HepG2 (cell line): ENCODE data around the gene NFIL3. TPM values are rescaled to one million over a fixed set of nuclear protein-coding genes. Genes with fewer than 3 reads are reported as not detected.

Source experiments
- CBX1 ChIP-seq: IDR thresholded peaks from one replicate; pipeline ENCODE4 v1.6.1; 2016; ENCODE audit warnings: antibody characterized with exemption, low read depth
- CHD2 ChIP-seq: IDR thresholded peaks from 2 replicates; pipeline ENCODE4 v1.6.1; 2011; ENCODE audit warnings: low read depth, low read length, improper control_type of control experiment
- HOXA9 ChIP-seq: sonication (generic); formaldehyde crosslinking; IDR thresholded peaks from 2 replicates; pipeline ENCODE4 v1.8.1; 2022; ENCODE audit warnings: missing genetic modification reagents, mild to moderate bottlenecking, moderate library complexity, borderline replicate concordance
- HOXD1 ChIP-seq: sonication (generic); formaldehyde crosslinking; IDR thresholded peaks from 2 replicates; pipeline ENCODE4 v1.5.0; 2020; ENCODE audit warnings: missing genetic modification reagents
- NFKB2 ChIP-seq: sonication (generic); formaldehyde crosslinking; IDR thresholded peaks from 2 replicates; pipeline ENCODE4 v1.4.0; 2020; ENCODE audit warnings: missing genetic modification reagents, borderline replicate concordance
- NPAS2 ChIP-seq: sonication (generic); formaldehyde crosslinking; IDR thresholded peaks from 2 replicates; pipeline ENCODE4 v1.8.0; 2022; ENCODE audit warnings: mild to moderate bottlenecking, missing genetic modification reagents, borderline replicate concordance
- SNRNP70 ChIP-seq: fragments of 200-400 bp; formaldehyde crosslinking; IDR thresholded peaks from 2 replicates; pipeline ENCODE4 v1.6.1; 2017; ENCODE audit warnings: mild to moderate bottlenecking, low read depth, low read length, moderate library complexity
- ZNF264 ChIP-seq: sonication (generic); formaldehyde crosslinking; IDR thresholded peaks from 2 replicates; pipeline ENCODE4 v1.4.0; 2020; ENCODE audit warnings: missing genetic modification reagents
- ZNF432 ChIP-seq: sonication (generic); formaldehyde crosslinking; IDR thresholded peaks from 2 replicates; pipeline ENCODE4 v1.5.0; 2020; ENCODE audit warnings: missing genetic modification reagents, mild to moderate bottlenecking, borderline replicate concordance
- ZNF589 ChIP-seq: sonication (generic); formaldehyde crosslinking; conservative IDR thresholded peaks from 2 replicates; pipeline ENCODE4 v1.8.0; 2022; ENCODE audit warnings: mild to moderate bottlenecking, moderate library complexity, missing genetic modification reagents
- polyA plus RNA-seq, 8 experiments: library from polyadenylated mRNA; depleted of rRNA in 3 of 8; stranded (reverse) in 7 of 8; unstranded in 1 of 8; fragments of >200 nt; fragmentation: Illumina TruSeq in 4 of 8; extraction: Trizol in 4 of 8; gene quantifications; 2 replicates each; pipeline versions ENCODE4 v1.2.1 to v1.2.3, GENCODE V29; 2011 to 2016; ENCODE audit warnings: low read depth in 4 of 8, missing spikeins in 1 of 8, mixed read lengths in 1 of 8; ENCODE audit not compliant: insufficient read depth in 1 of 8
- total RNA-seq, 5 experiments: library from RNA; depleted of rRNA; stranded (reverse); fragments of >200 nt; fragmentation: Illumina TruSeq; extraction: Trizol; gene quantifications; 2 replicates each; pipeline ENCODE4 v1.2.3, GENCODE V29; 2016; ENCODE audit warnings: low read depth in 1 of 5
- TF ChIP-seq, protein P1 (sequence below): sonication (generic); formaldehyde crosslinking; IDR thresholded peaks from 2 replicates; pipeline ENCODE4 v1.4.0; 2020; ENCODE audit warnings: mild to moderate bottlenecking, low read depth, missing genetic modification reagents
- TF ChIP-seq, protein P2 (sequence below): sonication (generic); formaldehyde crosslinking; IDR thresholded peaks from 2 replicates; pipeline ENCODE4 v1.4.0; 2020; ENCODE audit warnings: low read depth, mild to moderate bottlenecking, missing genetic modification reagents
- TF ChIP-seq, protein P3 (sequence below): sonication (generic); formaldehyde crosslinking; IDR thresholded peaks from 2 replicates; pipeline ENCODE4 v1.8.1; 2023; ENCODE audit warnings: mild to moderate bottlenecking, missing genetic modification reagents
- TF ChIP-seq, protein P4 (sequence below): sonication (generic); formaldehyde crosslinking; IDR thresholded peaks from 2 replicates; pipeline ENCODE4 v1.5.1; 2020; ENCODE audit warnings: mild to moderate bottlenecking, missing genetic modification reagents
- TF ChIP-seq, protein P5 (sequence below): sonication (generic); formaldehyde crosslinking; IDR thresholded peaks from 2 replicates; pipeline ENCODE4 v1.9.0; 2021; ENCODE audit warnings: mild to moderate bottlenecking, missing genetic modification reagents

NFIL3 gene
- total and polyA plus RNA-seq, 2 of the 13 experiments (the other 11 are each of a cell fraction or from before 2014, with no cell fraction given) = 46.6 to 54.2 TPM

DNA sequence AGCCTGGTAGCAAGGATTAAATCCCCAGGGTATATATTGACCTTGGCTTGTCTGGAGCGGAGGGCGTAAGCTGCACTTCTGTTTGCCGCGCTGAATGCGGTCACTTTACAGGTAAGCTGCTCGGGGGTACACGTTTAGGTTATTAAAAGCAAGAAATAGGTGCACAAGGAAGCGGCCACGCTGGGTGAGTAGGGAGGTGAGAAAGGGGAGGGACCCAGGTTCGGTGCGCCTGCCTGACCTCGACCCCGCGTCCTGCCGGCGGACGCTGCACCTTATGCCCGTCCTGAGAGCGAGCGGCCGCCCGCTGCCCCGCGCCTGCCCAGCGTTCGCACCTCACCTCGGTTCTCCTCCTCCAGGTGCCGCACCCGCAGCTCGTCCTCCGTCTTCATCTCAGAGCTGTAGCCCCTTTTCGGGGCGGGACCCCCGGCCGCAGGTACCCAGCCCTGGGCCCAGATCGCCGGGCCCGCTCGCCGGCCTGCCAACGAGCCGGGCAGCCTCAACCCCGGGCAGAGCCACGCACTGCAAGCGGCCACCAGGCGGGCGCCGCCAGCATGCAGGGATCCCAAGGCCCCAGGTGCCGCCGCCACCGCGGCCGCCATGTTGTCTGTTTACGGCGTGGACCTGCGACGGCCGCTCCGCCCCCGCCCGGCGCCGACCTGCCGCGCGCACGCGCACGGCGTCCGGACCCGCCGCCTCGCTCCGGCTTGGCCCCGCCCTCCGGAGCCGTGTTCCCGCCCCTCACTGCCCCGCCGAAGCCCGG, 62.2 kb downstream of the NFIL3 start, which contains the start of gene AUH (continued):
- TF ChIP-seq, protein P1, sequence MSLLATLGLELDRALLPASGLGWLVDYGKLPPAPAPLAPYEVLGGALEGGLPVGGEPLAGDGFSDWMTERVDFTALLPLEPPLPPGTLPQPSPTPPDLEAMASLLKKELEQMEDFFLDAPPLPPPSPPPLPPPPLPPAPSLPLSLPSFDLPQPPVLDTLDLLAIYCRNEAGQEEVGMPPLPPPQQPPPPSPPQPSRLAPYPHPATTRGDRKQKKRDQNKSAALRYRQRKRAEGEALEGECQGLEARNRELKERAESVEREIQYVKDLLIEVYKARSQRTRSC (CRISPR knock-in tag) = no peak
- TF ChIP-seq, protein P2, sequence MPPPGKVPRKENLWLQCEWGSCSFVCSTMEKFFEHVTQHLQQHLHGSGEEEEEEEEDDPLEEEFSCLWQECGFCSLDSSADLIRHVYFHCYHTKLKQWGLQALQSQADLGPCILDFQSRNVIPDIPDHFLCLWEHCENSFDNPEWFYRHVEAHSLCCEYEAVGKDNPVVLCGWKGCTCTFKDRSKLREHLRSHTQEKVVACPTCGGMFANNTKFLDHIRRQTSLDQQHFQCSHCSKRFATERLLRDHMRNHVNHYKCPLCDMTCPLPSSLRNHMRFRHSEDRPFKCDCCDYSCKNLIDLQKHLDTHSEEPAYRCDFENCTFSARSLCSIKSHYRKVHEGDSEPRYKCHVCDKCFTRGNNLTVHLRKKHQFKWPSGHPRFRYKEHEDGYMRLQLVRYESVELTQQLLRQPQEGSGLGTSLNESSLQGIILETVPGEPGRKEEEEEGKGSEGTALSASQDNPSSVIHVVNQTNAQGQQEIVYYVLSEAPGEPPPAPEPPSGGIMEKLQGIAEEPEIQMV (CRISPR knock-in tag) = peak; percentile 94
- TF ChIP-seq CBX1 (no peak), NFKB2 (peak; percentile 91), HOXA9 (CRISPR knock-in tag) (0 out of 2 replicates have a peak, but pooled peaks have one; percentile 43), NPAS2 (CRISPR knock-in tag) (no peak), SNRNP70 (no peak), ZNF589 (CRISPR knock-in tag) (no peak), CHD2 (no peak), ZNF264 (no peak), HOXD1 (CRISPR knock-in tag) (peak; percentile 57; the same call in 1 of the 2 replicates), ZNF432 (CRISPR knock-in tag) (no peak)
- TF ChIP-seq, protein P3, sequence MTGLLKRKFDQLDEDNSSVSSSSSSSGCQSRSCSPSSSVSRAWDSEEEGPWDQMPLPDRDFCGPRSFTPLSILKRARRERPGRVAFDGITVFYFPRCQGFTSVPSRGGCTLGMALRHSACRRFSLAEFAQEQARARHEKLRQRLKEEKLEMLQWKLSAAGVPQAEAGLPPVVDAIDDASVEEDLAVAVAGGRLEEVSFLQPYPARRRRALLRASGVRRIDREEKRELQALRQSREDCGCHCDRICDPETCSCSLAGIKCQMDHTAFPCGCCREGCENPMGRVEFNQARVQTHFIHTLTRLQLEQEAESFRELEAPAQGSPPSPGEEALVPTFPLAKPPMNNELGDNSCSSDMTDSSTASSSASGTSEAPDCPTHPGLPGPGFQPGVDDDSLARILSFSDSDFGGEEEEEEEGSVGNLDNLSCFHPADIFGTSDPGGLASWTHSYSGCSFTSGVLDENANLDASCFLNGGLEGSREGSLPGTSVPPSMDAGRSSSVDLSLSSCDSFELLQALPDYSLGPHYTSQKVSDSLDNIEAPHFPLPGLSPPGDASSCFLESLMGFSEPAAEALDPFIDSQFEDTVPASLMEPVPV (CRISPR knock-in tag) = peak; percentile 52; the same call in 1 of the 2 replicates
- TF ChIP-seq, protein P4, sequence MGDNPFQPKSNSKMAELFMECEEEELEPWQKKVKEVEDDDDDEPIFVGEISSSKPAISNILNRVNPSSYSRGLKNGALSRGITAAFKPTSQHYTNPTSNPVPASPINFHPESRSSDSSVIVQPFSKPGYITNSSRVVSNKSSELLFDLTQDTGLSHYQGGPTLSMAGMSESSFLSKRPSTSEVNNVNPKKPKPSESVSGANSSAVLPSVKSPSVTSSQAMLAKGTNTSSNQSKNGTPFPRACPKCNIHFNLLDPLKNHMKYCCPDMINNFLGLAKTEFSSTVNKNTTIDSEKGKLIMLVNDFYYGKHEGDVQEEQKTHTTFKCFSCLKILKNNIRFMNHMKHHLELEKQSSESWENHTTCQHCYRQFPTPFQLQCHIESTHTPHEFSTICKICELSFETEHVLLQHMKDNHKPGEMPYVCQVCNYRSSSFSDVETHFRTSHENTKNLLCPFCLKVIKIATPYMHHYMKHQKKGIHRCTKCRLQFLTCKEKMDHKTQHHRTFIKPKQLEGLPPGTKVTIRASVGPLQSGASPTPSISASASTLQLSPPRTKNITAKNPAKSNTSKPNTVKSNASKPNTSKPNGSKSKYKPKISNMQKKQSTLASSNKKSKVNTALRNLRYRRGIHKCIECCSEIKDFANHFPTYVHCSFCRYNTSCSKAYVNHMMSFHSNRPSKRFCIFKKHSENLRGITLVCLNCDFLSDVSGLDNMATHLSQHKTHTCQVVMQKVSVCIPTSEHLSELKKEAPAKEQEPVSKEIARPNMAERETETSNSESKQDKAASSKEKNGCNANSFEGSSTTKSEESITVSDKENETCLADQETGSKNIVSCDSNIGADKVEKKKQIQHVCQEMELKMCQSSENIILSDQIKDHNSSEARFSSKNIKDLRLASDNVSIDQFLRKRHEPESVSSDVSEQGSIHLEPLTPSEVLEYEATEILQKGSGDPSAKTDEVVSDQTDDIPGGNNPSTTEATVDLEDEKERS (CRISPR knock-in tag) = no peak
- TF ChIP-seq, protein P5, sequence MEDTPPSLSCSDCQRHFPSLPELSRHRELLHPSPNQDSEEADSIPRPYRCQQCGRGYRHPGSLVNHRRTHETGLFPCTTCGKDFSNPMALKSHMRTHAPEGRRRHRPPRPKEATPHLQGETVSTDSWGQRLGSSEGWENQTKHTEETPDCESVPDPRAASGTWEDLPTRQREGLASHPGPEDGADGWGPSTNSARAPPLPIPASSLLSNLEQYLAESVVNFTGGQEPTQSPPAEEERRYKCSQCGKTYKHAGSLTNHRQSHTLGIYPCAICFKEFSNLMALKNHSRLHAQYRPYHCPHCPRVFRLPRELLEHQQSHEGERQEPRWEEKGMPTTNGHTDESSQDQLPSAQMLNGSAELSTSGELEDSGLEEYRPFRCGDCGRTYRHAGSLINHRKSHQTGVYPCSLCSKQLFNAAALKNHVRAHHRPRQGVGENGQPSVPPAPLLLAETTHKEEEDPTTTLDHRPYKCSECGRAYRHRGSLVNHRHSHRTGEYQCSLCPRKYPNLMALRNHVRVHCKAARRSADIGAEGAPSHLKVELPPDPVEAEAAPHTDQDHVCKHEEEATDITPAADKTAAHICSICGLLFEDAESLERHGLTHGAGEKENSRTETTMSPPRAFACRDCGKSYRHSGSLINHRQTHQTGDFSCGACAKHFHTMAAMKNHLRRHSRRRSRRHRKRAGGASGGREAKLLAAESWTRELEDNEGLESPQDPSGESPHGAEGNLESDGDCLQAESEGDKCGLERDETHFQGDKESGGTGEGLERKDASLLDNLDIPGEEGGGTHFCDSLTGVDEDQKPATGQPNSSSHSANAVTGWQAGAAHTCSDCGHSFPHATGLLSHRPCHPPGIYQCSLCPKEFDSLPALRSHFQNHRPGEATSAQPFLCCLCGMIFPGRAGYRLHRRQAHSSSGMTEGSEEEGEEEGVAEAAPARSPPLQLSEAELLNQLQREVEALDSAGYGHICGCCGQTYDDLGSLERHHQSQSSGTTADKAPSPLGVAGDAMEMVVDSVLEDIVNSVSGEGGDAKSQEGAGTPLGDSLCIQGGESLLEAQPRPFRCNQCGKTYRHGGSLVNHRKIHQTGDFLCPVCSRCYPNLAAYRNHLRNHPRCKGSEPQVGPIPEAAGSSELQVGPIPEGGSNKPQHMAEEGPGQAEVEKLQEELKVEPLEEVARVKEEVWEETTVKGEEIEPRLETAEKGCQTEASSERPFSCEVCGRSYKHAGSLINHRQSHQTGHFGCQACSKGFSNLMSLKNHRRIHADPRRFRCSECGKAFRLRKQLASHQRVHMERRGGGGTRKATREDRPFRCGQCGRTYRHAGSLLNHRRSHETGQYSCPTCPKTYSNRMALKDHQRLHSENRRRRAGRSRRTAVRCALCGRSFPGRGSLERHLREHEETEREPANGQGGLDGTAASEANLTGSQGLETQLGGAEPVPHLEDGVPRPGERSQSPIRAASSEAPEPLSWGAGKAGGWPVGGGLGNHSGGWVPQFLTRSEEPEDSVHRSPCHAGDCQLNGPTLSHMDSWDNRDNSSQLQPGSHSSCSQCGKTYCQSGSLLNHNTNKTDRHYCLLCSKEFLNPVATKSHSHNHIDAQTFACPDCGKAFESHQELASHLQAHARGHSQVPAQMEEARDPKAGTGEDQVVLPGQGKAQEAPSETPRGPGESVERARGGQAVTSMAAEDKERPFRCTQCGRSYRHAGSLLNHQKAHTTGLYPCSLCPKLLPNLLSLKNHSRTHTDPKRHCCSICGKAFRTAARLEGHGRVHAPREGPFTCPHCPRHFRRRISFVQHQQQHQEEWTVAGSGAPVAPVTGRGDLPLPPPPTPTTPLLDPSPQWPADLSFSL = no peak
